Activated naive CD4-positive, alpha-beta T cell treated with anti-CD3 and anti-CD28 coated beads for 36 hours (primary cell): Measurements from ENCODE around the gene THUMPD2. TPM values are rescaled to one million over a fixed set of nuclear protein-coding genes. Genes with fewer than 3 reads are reported as not detected.

Experiments used
- CTCF ChIA-PET: fragments of 350-600 bp; sonication (Branson Sonifier 250); formaldehyde crosslinking; loops from one replicate; lab custom pipeline; 2021; ENCODE audit warnings: antibody characterized with exemption; lab: Charles Lee
- DNase-seq: peaks from one replicate; pipeline ENCODE4 v3.0.0-alpha.2; 2020
- H3K27ac Mint-ChIP-seq: one replicate; pipeline ENCODE4 v1.8.0; 2021; ENCODE audit warnings: mild to moderate bottlenecking, mixed read lengths
- H3K27me3 Mint-ChIP-seq: one replicate; pipeline ENCODE4 v1.8.0; 2021; ENCODE audit warnings: low read depth, mixed read lengths
- H3K36me3 Mint-ChIP-seq: one replicate; pipeline ENCODE4 v1.8.0; 2021; ENCODE audit warnings: low read depth, mixed read lengths
- H3K4me1 Mint-ChIP-seq: one replicate; pipeline ENCODE4 v1.8.0; 2021; ENCODE audit warnings: low read depth, mixed read lengths
- H3K4me3 Mint-ChIP-seq: one replicate; pipeline ENCODE4 v1.8.0; 2021; ENCODE audit warnings: mild to moderate bottlenecking, moderate library complexity, mixed read lengths
- H3K9me3 Mint-ChIP-seq: one replicate; pipeline ENCODE4 v1.8.0; 2021; ENCODE audit warnings: mixed read lengths
- intact Hi-C: fragments of 100-400 bp; cut with micrococcal nuclease; formaldehyde crosslinking; loops from one replicate; pipeline ENCODE4 v1.15.1; 2023
- total RNA-seq, 2 experiments: library from RNA; stranded (reverse); gene quantifications; one replicate each; pipeline ENCODE4 v1.2.3, GENCODE V29; 2021

THUMPD2 gene
- total RNA-seq, 2 experiments from 2014 or later: 13.6 to 13.8 TPM

- intact Hi-C loops: no loop called here
- DNase-seq: no peak
- Mint-ChIP-seq H3K36me3 (peaks cover 2% of the 10 kb centered on the region), H3K9me3 (no peaks in the 10 kb centered on the region), H3K4me3 (no peak overlapping the region), H3K27me3 (no peaks in the 10 kb centered on the region), H3K4me1 (peaks cover 33% of the 10 kb centered on the region), H3K27ac (peak overlapping the region; percentile 19)
- CTCF ChIA-PET: no interaction called here
Observed at GRCh38 chr2:39782591-39782990, 3.5 kb upstream of the THUMPD2 start.

GRCh38 chr2:39781697-39782096, 2.6 kb upstream of the THUMPD2 start:
- Mint-ChIP-seq H3K4me3 (no peak overlapping the region), H3K9me3 (no peaks in the 10 kb centered on the region), H3K4me1 (peaks cover 42% of the 10 kb centered on the region), H3K36me3 (peaks cover 6% of the 10 kb centered on the region), H3K27me3 (no peaks in the 10 kb centered on the region), H3K27ac (no peak overlapping the region)
- CTCF ChIA-PET: no interaction called here
- no peak for DNase-seq
- intact Hi-C loops: loop anchor here (1.0 kb wide), 1 partner anchor 268 kb away; no protein-coding TSS in a partner anchor

- Mint-ChIP-seq H3K4me3 (peak overlapping the region; percentile 77), H3K4me1 (peaks cover 45% of the 10 kb centered on the region), H3K27ac (no peak overlapping the region), H3K27me3 (no peaks in the 10 kb centered on the region), H3K36me3 (peaks cover 12% of the 10 kb centered on the region), H3K9me3 (no peaks in the 10 kb centered on the region)
- CTCF ChIA-PET: no interaction called here
- DNase-seq: peak; percentile 60
- intact Hi-C loops: loop anchor here (1.0 kb wide), 2 partner anchors 9 to 268 kb away; no protein-coding TSS in a partner anchor
Observed at GRCh38 chr2:39780825-39781600, 2.0 kb upstream of the THUMPD2 start.

- H3K27me3 Mint-ChIP-seq: no peaks in the 10 kb centered on the region
- CTCF ChIA-PET: no interaction called here
- DNase-seq: peak; percentile 8
- intact Hi-C loops: loop anchor here (1.0 to 5.0 kb wide), 3 partner anchors 8 to 658 kb away; partner anchors contain the start of genes MAP4K3 and SOS1
- H3K4me3 Mint-ChIP-seq: peak overlapping the region; percentile 77
- no peak overlapping the region for H3K27ac Mint-ChIP-seq
- no peaks in the 10 kb centered on the region for H3K9me3 Mint-ChIP-seq
- H3K4me1 Mint-ChIP-seq: peaks cover 52% of the 10 kb centered on the region
- H3K36me3 Mint-ChIP-seq: peaks cover 15% of the 10 kb centered on the region
Observed at GRCh38 chr2:39779927-39780326, 869 bp upstream of the THUMPD2 start.

- Mint-ChIP-seq H3K36me3 (peaks cover 18% of the 10 kb centered on the region), H3K4me3 (peak overlapping the region; percentile 77), H3K27me3 (no peaks in the 10 kb centered on the region), H3K27ac (peak overlapping the region; percentile 50), H3K9me3 (no peaks in the 10 kb centered on the region), H3K4me1 (peaks cover 54% of the 10 kb centered on the region)
- DNase-seq: no peak
- CTCF ChIA-PET: no interaction called here
- intact Hi-C loops: loop anchor here (5.0 kb wide), 2 partner anchors 342 to 657 kb away; partner anchors contain the start of genes MAP4K3 and SOS1
Observed at GRCh38 chr2:39779341-39779851, 338 bp upstream of the THUMPD2 start.

GRCh38 chr2:39778233-39778632, 825 bp downstream of the THUMPD2 start:
- H3K9me3 Mint-ChIP-seq: no peaks in the 10 kb centered on the region
- H3K36me3 Mint-ChIP-seq: peaks cover 18% of the 10 kb centered on the region

GRCh38 chr2:39772812-39773152, 6.3 kb downstream of the THUMPD2 start:
- H3K27me3 Mint-ChIP-seq: no peaks in the 10 kb centered on the region
- H3K4me3 Mint-ChIP-seq: no peak overlapping the region
- CTCF ChIA-PET: no interaction called here
- DNase-seq: no peak
- H3K36me3 Mint-ChIP-seq: peaks cover 31% of the 10 kb centered on the region
- intact Hi-C loops: loop anchor here (1.0 kb wide), 2 partner anchors 8 to 280 kb away; no protein-coding TSS in a partner anchor
- peaks cover 50% of the 10 kb centered on the region for H3K4me1 Mint-ChIP-seq
- H3K27ac Mint-ChIP-seq: peak overlapping the region; percentile 9
- no peaks in the 10 kb centered on the region for H3K9me3 Mint-ChIP-seq

More at GRCh38 chr2:39778233-39778632, 825 bp downstream of the THUMPD2 start:
- DNase-seq: no peak
- CTCF ChIA-PET: interaction anchor here (0.6 kb wide), 1 partner anchor 216 kb away, joined by 3 read pairs; no protein-coding TSS in a partner anchor
- intact Hi-C loops: loop anchor here (5.0 kb wide), 2 partner anchors 341 to 656 kb away; partner anchors contain the start of genes MAP4K3 and SOS1
- H3K27me3 Mint-ChIP-seq: no peaks in the 10 kb centered on the region
- peaks cover 57% of the 10 kb centered on the region for H3K4me1 Mint-ChIP-seq
- H3K4me3 Mint-ChIP-seq: peak overlapping the region; percentile 77
- peak overlapping the region; percentile 85 for H3K27ac Mint-ChIP-seq

GRCh38 chr2:39772086-39772811, 6.8 kb downstream of the THUMPD2 start:
- peaks cover 30% of the 10 kb centered on the region for H3K36me3 Mint-ChIP-seq
- DNase-seq: no peak
- intact Hi-C loops: loop anchor here (1.0 kb wide), 2 partner anchors 8 to 280 kb away; no protein-coding TSS in a partner anchor
- CTCF ChIA-PET: no interaction called here
- no peak overlapping the region for H3K4me3 Mint-ChIP-seq
- H3K4me1 Mint-ChIP-seq: peaks cover 45% of the 10 kb centered on the region
- peak overlapping the region; percentile 9 for H3K27ac Mint-ChIP-seq
- no peaks in the 10 kb centered on the region for H3K9me3 Mint-ChIP-seq
- no peaks in the 10 kb centered on the region for H3K27me3 Mint-ChIP-seq

GRCh38 chr2:39762448-39762847, 16.6 kb downstream of the THUMPD2 start:
- no peaks in the 10 kb centered on the region for H3K27me3 Mint-ChIP-seq
- no peaks in the 10 kb centered on the region for H3K9me3 Mint-ChIP-seq
- intact Hi-C loops: no loop called here
- no peak overlapping the region for H3K27ac Mint-ChIP-seq
- peaks cover 62% of the 10 kb centered on the region for H3K36me3 Mint-ChIP-seq
- CTCF ChIA-PET: no interaction called here
- no peak for DNase-seq
- H3K4me3 Mint-ChIP-seq: no peak overlapping the region
- no peaks in the 10 kb centered on the region for H3K4me1 Mint-ChIP-seq

GRCh38 chr2:39757156-39757555, 21.9 kb downstream of the THUMPD2 start:
- Mint-ChIP-seq H3K9me3 (no peaks in the 10 kb centered on the region), H3K27ac (no peak overlapping the region), H3K27me3 (no peaks in the 10 kb centered on the region), H3K36me3 (peaks cover 64% of the 10 kb centered on the region), H3K4me1 (no peaks in the 10 kb centered on the region), H3K4me3 (no peak overlapping the region)
- DNase-seq: no peak
- CTCF ChIA-PET: no interaction called here
- intact Hi-C loops: no loop called here

GRCh38 chr2:39755466-39755865, 23.6 kb downstream of the THUMPD2 start:
- no peaks in the 10 kb centered on the region for H3K9me3 Mint-ChIP-seq
- intact Hi-C loops: no loop called here
- no peak for DNase-seq
- peaks cover 57% of the 10 kb centered on the region for H3K36me3 Mint-ChIP-seq
- H3K4me1 Mint-ChIP-seq: no peaks in the 10 kb centered on the region
- no peaks in the 10 kb centered on the region for H3K27me3 Mint-ChIP-seq
- no peak overlapping the region for H3K4me3 Mint-ChIP-seq
- CTCF ChIA-PET: no interaction called here
- no peak overlapping the region for H3K27ac Mint-ChIP-seq

- intact Hi-C loops: no loop called here
- Mint-ChIP-seq H3K27ac (no peak overlapping the region), H3K27me3 (no peaks in the 10 kb centered on the region), H3K36me3 (peaks cover 41% of the 10 kb centered on the region), H3K4me3 (no peak overlapping the region), H3K9me3 (no peaks in the 10 kb centered on the region), H3K4me1 (no peaks in the 10 kb centered on the region)
- no peak for DNase-seq
- CTCF ChIA-PET: interaction anchor here (0.9 to 1.0 kb wide), 2 partner anchors 13 to 15 kb away, joined by 3 read pairs; no protein-coding TSS in a partner anchor
Observed at GRCh38 chr2:39743269-39743776, 35.7 kb downstream of the THUMPD2 start.
